Adrenal gland (tissue), 19 donors: ENCODE results near the gene ANAPC16. TPM values are rescaled to one million over a fixed set of nuclear protein-coding genes. Genes with fewer than 3 reads are reported as not detected.
A peak's percentile ranks its signal among the peaks of the same experiment; 100 is the strongest.

Source experiments
- DNase-seq, 7 donors: peaks; one replicate each; pipeline ENCODE4 v3.0.0-alpha.2; 2019 to 2020
- H3K27ac ChIP-seq, 5 donors: fragments of 200-600 bp; sonication (generic) in 4 of 5; 1 replicate in 3 of 5; 2 replicates in 2 of 5; pipeline versions ENCODE4 v1.5.1 to v1.8.0; 2016 to 2020; ENCODE audit warnings: mild to moderate bottlenecking in 1 of 5
- H3K27me3 ChIP-seq: fragments of 200-600 bp; 2 replicates; pipeline ENCODE4 v1.8.0; 2021
- H3K36me3 ChIP-seq, 2 donors: fragments of 200-600 bp; replicated peaks in 1 of 2; 1 replicate in 1 of 2; 2 replicates in 1 of 2; pipeline versions ENCODE4 v1.5.1 to v1.8.0; 2018 to 2022
- H3K4me1 ChIP-seq, 2 donors: fragments of 200-600 bp; replicated peaks in 1 of 2; 1 replicate in 1 of 2; 2 replicates in 1 of 2; pipeline versions ENCODE4 v1.5.1 to v1.8.0; 2018 to 2021
- H3K4me3 ChIP-seq, 4 donors: fragments of 200-600 bp; sonication (generic) in 3 of 4; one replicate each; pipeline ENCODE4 v1.5.1; 2016 to 2018
- H3K9me3 ChIP-seq, 3 donors: fragments of 200-600 bp; sonication (generic) in 1 of 3; replicated peaks in 1 of 3; 1 replicate in 2 of 3; 2 replicates in 1 of 3; pipeline versions ENCODE4 v1.5.1 to v1.8.0; 2016 to 2021
- POLR2A ChIP-seq, 2 donors: fragments of 450-650 bp; IDR thresholded peaks; one replicate each; pipeline ENCODE4 v1.6.1; 2017; ENCODE audit warnings: antibody characterized with exemption in 2 of 2, mild to moderate bottlenecking in 2 of 2, moderate library complexity in 1 of 2
- WGBS, 4 donors: extraction: QIAGEN DNeasy Blood & Tissue Kit in 2 of 4; methylation state at CpG; one replicate each; pipeline versions ENCODE4 v1.1.5 to v1.1.7; 2013 to 2017; 5-methylcytosine and 5-hydroxymethylcytosine counted together
- intact Hi-C, 2 donors: fragments of 100-400 bp; cut with DNase I; formaldehyde crosslinking; loops; one replicate each; pipeline versions ENCODE4 v1.14.1 to v1.15.0; 2022 to 2023
- long read RNA-seq, 10 donors: library from polyadenylated mRNA in 3 of 10; unstranded in 2 of 10; stranded (forward) in 1 of 10; transcript quantifications; one replicate each; pipeline ENCODE4 v2.0.0 and lab custom pipeline, GENCODE V29; 2021 to 2026
- polyA plus RNA-seq, 3 donors: library from polyadenylated mRNA; stranded (reverse); fragments of 200-250 nt in 2 of 3; fragments of 350-450 nt in 1 of 3; fragmentation: Illumina TruSeq in 1 of 3; extraction: RNeasy Lipid Tissue Mini Kit (QIAGEN cat#74804) in 1 of 3; gene quantifications; one replicate each; pipeline ENCODE4 v1.2.3, GENCODE V29; 2013 to 2014
- total RNA-seq, 9 donors: library from RNA; depleted of rRNA in 4 of 9; stranded (reverse); fragments of >200 nt in 4 of 9; fragments of 120-200 nt in 1 of 9; fragmentation: NEBNext Ultra II Directional in 1 of 9; extraction: Animal tissue kit (Norgen Biotek cat#: 25700) in 1 of 9; gene quantifications; one replicate each; pipeline versions ENCODE4 v1.1.0 to v1.2.4, GENCODE V29; 2013 to 2023
- TF ChIP-seq, protein P1 (sequence below), 6 experiments: fragments of 450-650 bp in 4 of 6; fragments of 200-600 bp in 2 of 6; sonication (generic) in 1 of 6; IDR thresholded peaks; 1 replicate in 5 of 6; 2 replicates in 1 of 6; pipeline versions ENCODE4 v1.5.1 to v1.8.0; 2016 to 2021; ENCODE audit warnings: antibody characterized with exemption in 6 of 6, mild to moderate bottlenecking in 2 of 6, moderate library complexity in 1 of 6
- donor health status: healthy with polysubstance abuse.
- donor health status: Bipolar disorder and iron deficiency.
- donor health status: DM: yes; HTN: yes; CAD: no.
- donor health status: DM: no; HTN: no; CAD: no.
- donor health status: DM: no; HTN: no; CAD: no.
- donor health status: DM: yes; HTN: yes; CAD: no.

The ANAPC16 gene
- total RNA-seq (100 to 1,000 TPM in 8 of 9 donors, 10 to 100 TPM in 1; 69.1 to 185 (median 148) TPM), polyA plus RNA-seq (100 to 1,000 TPM; 102 to 186 (median 128) TPM)
- long read RNA-seq, donor 1, transcript ANAPC16-205 (5 exons, 3,567 nt), result minor isoform, 7 of 268 reads
- long read RNA-seq, donor 1, transcript ANAPC16-201 (4 exons, 3,195 nt), result major isoform, 64 of 268 reads
- long read RNA-seq, donor 1, transcript ANAPC16-203 (3 exons, 734 nt), result minor isoform, 14 of 268 reads
- long read RNA-seq, donor 1, partial matches to known transcripts, result 128 of 268 reads
- long read RNA-seq, donor 1, other reads (novel, unspliced or antisense), result 52 of 268 reads
- long read RNA-seq, donor 2, transcript ANAPC16-201 (4 exons, 3,195 nt), result major isoform, 49 of 114 reads
- long read RNA-seq, donor 2, transcript ANAPC16-205 (5 exons, 3,567 nt), result minor isoform, 6 of 114 reads
- long read RNA-seq, donor 2, transcript ANAPC16-203 (3 exons, 734 nt), result minor isoform, 5 of 114 reads
- long read RNA-seq, donor 2, partial matches to known transcripts, result 17 of 114 reads
- long read RNA-seq, donor 2, other reads (novel, unspliced or antisense), result 33 of 114 reads
- long read RNA-seq, donor 3, transcript ANAPC16-201 (4 exons, 3,195 nt), result major isoform, 53 of 128 reads
- long read RNA-seq, donor 3, transcript ANAPC16-203 (3 exons, 734 nt), result minor isoform, 10 of 128 reads
- long read RNA-seq, donor 3, transcript ANAPC16-205 (5 exons, 3,567 nt), result minor isoform, 6 of 128 reads
- long read RNA-seq, donor 3, transcript ANAPC16-202 (3 exons, 1,828 nt), result minor isoform, 6 of 128 reads
- long read RNA-seq, donor 3, partial matches to known transcripts, result 21 of 128 reads
- long read RNA-seq, donor 3, other reads (novel, unspliced or antisense), result 32 of 128 reads
- long read RNA-seq, donor 4, transcript ANAPC16-201 (4 exons, 3,195 nt), result major isoform, 93 of 239 reads
- long read RNA-seq, donor 4, transcript ANAPC16-205 (5 exons, 3,567 nt), result minor isoform, 11 of 239 reads
- long read RNA-seq, donor 4, transcript ANAPC16-203 (3 exons, 734 nt), result minor isoform, 11 of 239 reads
- long read RNA-seq, donor 4, partial matches to known transcripts, result 51 of 239 reads
- long read RNA-seq, donor 4, other reads (novel, unspliced or antisense), result 70 of 239 reads
- long read RNA-seq, donor 5, transcript ANAPC16-203 (3 exons, 734 nt), result minor isoform, 16 of 287 reads
- long read RNA-seq, donor 5, transcript ANAPC16-201 (4 exons, 3,195 nt), result major isoform, 86 of 287 reads
- long read RNA-seq, donor 5, transcript ANAPC16-205 (5 exons, 3,567 nt), result minor isoform, 34 of 287 reads
- long read RNA-seq, donor 5, partial matches to known transcripts, result 45 of 287 reads
- long read RNA-seq, donor 5, other reads (novel, unspliced or antisense), result 105 of 287 reads
- long read RNA-seq, donor 6, transcript ANAPC16-203 (3 exons, 734 nt), result minor isoform, 12 of 129 reads
- long read RNA-seq, donor 6, transcript ANAPC16-201 (4 exons, 3,195 nt), result major isoform, 45 of 129 reads
- long read RNA-seq, donor 6, partial matches to known transcripts, result 20 of 129 reads
- long read RNA-seq, donor 6, other reads (novel, unspliced or antisense), result 47 of 129 reads
- long read RNA-seq, donor 7, transcript ANAPC16-201 (4 exons, 3,195 nt), result major isoform, 29 of 61 reads
- long read RNA-seq, donor 7, transcript ANAPC16-203 (3 exons, 734 nt), result minor isoform, 5 of 61 reads
- long read RNA-seq, donor 7, partial matches to known transcripts, result 0 of 61 reads
- long read RNA-seq, donor 7, other reads (novel, unspliced or antisense), result 22 of 61 reads
- long read RNA-seq, donor 8, transcript ANAPC16-202 (3 exons, 1,828 nt), result minor isoform, 5 of 193 reads
- long read RNA-seq, donor 8, transcript ANAPC16-203 (3 exons, 734 nt), result minor isoform, 7 of 193 reads
- long read RNA-seq, donor 8, transcript ANAPC16-205 (5 exons, 3,567 nt), result minor isoform, 10 of 193 reads
- long read RNA-seq, donor 8, transcript ANAPC16-201 (4 exons, 3,195 nt), result major isoform, 72 of 193 reads
- long read RNA-seq, donor 8, partial matches to known transcripts, result 35 of 193 reads
- long read RNA-seq, donor 8, other reads (novel, unspliced or antisense), result 64 of 193 reads
- long read RNA-seq, donor 9, transcript ANAPC16-203 (3 exons, 734 nt), result minor isoform, 10 of 127 reads
- long read RNA-seq, donor 9, transcript ANAPC16-201 (4 exons, 3,195 nt), result major isoform, 55 of 127 reads
- long read RNA-seq, donor 9, partial matches to known transcripts, result 17 of 127 reads
- long read RNA-seq, donor 9, other reads (novel, unspliced or antisense), result 39 of 127 reads
- long read RNA-seq, donor 10, transcript ANAPC16-201 (4 exons, 3,195 nt), result major isoform, 23 of 38 reads
- long read RNA-seq, donor 10, transcript ANAPC16-203 (3 exons, 734 nt), result minor isoform, 5 of 38 reads
- long read RNA-seq, donor 10, partial matches to known transcripts, result 6 of 38 reads
- long read RNA-seq, donor 10, other reads (novel, unspliced or antisense), result 0 of 38 reads

DNA sequence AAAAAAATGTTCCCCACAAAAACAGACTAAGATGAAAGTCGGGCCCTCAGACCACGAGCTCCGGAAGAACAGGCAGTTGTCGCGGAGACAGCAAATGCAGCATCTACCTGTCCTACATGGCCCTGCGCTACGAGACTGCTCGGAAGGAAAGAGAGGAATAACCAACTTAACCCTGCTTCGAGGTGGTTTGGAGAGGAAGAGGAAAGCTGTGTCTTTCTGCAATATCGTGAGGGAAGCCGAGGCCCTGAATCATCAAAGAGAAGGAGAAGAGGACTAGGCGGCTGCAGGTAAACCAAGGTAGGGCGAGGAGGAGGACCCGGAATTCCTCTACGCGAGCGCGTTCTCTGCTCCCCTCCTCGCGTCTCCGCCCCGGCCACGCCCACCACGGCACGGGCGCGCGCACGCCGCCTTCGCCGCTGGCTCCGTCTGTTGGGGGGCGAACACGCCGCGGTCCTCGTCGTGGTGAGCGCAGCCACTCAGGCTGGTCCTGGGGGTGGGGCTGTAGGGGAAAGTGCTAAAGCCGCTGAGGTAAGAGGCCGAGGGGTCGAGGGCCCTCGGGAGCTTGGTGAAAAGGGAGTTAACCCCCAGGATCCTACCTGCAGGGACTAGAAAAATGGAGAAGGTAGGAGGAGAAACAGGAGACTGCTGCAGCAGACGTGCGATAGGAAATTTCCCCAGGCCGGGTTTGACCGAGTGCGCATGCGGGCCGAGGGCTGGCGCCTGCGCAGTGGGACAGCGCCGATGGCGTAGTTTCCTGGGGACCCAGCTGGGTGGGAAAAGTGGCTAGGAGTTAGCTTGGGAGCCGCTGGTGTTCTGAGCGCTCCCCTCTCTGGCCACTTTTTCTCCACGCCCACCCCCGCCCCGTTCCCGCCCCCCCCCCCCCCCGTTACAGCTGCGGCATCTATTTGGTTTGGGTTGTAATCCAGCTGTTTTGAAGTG lies at the start of gene ANAPC16, which contains the start of gene ASCC1:
Gene ANAPC16 (plus strand): TSS at position 402 of the 939 bp plus-strand sequence. CDS start 7,903 bp downstream, outside the sequence.
Gene ASCC1 (minus strand): TSS at position 666 of the 939 bp plus-strand sequence. CDS start 2,978 bp downstream, outside the sequence.
- Histone ChIP-seq H3K4me1 (peaks cover 28 to 67% of the 10 kb centered on the region in 2 donors), H3K27ac (peak within 1 kb of the TSS; percentile 91 to 100 (median 99)), H3K36me3 (peaks cover 0 to 12% of the 10 kb centered on the region in 2 donors), H3K9me3 (no peaks in the 10 kb centered on the region), H3K4me3 (peak within 1 kb of the TSS; percentile 26 to 69 (median 49)), H3K27me3 (no peaks in the 10 kb centered on the region)
- TF ChIP-seq, protein P1, sequence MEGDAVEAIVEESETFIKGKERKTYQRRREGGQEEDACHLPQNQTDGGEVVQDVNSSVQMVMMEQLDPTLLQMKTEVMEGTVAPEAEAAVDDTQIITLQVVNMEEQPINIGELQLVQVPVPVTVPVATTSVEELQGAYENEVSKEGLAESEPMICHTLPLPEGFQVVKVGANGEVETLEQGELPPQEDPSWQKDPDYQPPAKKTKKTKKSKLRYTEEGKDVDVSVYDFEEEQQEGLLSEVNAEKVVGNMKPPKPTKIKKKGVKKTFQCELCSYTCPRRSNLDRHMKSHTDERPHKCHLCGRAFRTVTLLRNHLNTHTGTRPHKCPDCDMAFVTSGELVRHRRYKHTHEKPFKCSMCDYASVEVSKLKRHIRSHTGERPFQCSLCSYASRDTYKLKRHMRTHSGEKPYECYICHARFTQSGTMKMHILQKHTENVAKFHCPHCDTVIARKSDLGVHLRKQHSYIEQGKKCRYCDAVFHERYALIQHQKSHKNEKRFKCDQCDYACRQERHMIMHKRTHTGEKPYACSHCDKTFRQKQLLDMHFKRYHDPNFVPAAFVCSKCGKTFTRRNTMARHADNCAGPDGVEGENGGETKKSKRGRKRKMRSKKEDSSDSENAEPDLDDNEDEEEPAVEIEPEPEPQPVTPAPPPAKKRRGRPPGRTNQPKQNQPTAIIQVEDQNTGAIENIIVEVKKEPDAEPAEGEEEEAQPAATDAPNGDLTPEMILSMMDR (IDR thresholded peaks at IDR 0.05), result no peak
- TF ChIP-seq POLR2A (IDR thresholded peaks at IDR 0.05), result peak; percentile 81 to 94
- intact Hi-C loops, result no loop called here
- peak; percentile 90 to 96 (median 92) for DNase-seq
- 0 to 1% (median 0%) methylated on average over 32 to 64 of the region's 64 CpGs for WGBS, 4 donors

GRCh38 chr10:72167118-72167517 lies 48.7 kb upstream of the ANAPC16 start:
- no peaks in the 10 kb centered on the region for H3K9me3 ChIP-seq
- WGBS, 4 donors, result 91 to 98% (median 97%) methylated on average over 3 of the region's 3 CpGs
- intact Hi-C loops, result no loop called here

More at GRCh38 chr10:72167118-72167517, 48.7 kb upstream of the ANAPC16 start:
- TF ChIP-seq, protein P1 (IDR thresholded peaks at IDR 0.05), result no peak
- TF ChIP-seq POLR2A (IDR thresholded peaks at IDR 0.05), result no peak
- Histone ChIP-seq H3K4me1 (peaks cover 12 to 17% of the 10 kb centered on the region in 2 donors), H3K27ac (no peak overlapping the region), H3K36me3 (no peaks in the 10 kb centered on the region), H3K4me3 (no peak overlapping the region), H3K27me3 (no peaks in the 10 kb centered on the region)
- DNase-seq, result no peak
